Retinal pigment epithelial cell (primary cell): ENCODE data around the gene LAMA2.

Experiments used
- DNase-seq: peaks from one replicate; pipeline ENCODE4 v3.0.0-alpha.2; 2010; ENCODE audit warnings: low read depth
- H3K4me3 ChIP-seq: 2 replicates; pipeline ENCODE4 v1.5.1; 2011; ENCODE audit warnings: mild to moderate bottlenecking, low read length, control low read depth, moderate library complexity
- CTCF ChIP-seq: conservative IDR thresholded peaks from 2 replicates; pipeline ENCODE4 v1.5.1; 2011; ENCODE audit warnings: low read depth, low read length, control low read depth, inconsistent platforms

LAMA2 gene

GRCh38 chr6:129342796-129343195 is 459.9 kb downstream of the LAMA2 start:
- no peak for TF ChIP-seq CTCF
- DNase-seq = no peak
- H3K4me3 ChIP-seq = no peak overlapping the region

GRCh38 chr6:129344379-129344778 is 461.4 kb downstream of the LAMA2 start:
- DNase-seq = no peak
- H3K4me3 ChIP-seq = no peak overlapping the region
- TF ChIP-seq CTCF = no peak

GRCh38 chr6:129345890-129346289 is 463.0 kb downstream of the LAMA2 start:
- TF ChIP-seq CTCF = no peak
- DNase-seq = no peak
- H3K4me3 ChIP-seq = no peak overlapping the region

- H3K4me3 ChIP-seq = no peak overlapping the region
- no peak for DNase-seq
- no peak for TF ChIP-seq CTCF
Observed at GRCh38 chr6:129346964-129347363, 464.0 kb downstream of the LAMA2 start.

GRCh38 chr6:129350278-129350677 is 467.3 kb downstream of the LAMA2 start:
- no peak for DNase-seq
- no peak for TF ChIP-seq CTCF

GRCh38 chr6:129351807-129352206 is 468.9 kb downstream of the LAMA2 start:
- H3K4me3 ChIP-seq = no peak overlapping the region
- no peak for DNase-seq
- TF ChIP-seq CTCF = no peak

More at GRCh38 chr6:129350278-129350677, 467.3 kb downstream of the LAMA2 start:
- no peak overlapping the region for H3K4me3 ChIP-seq

GRCh38 chr6:129353067-129353466 is 470.1 kb downstream of the LAMA2 start:
- no peak overlapping the region for H3K4me3 ChIP-seq
- TF ChIP-seq CTCF = no peak
- DNase-seq = no peak
